ENCODE results near the gene SORBS1. TPM values are rescaled to one million over a fixed set of nuclear protein-coding genes. Genes with fewer than 3 reads are reported as not detected.

SORBS1 gene
- total RNA-seq, 1 donor from 2014 or later, result 116 TPM

DNA sequence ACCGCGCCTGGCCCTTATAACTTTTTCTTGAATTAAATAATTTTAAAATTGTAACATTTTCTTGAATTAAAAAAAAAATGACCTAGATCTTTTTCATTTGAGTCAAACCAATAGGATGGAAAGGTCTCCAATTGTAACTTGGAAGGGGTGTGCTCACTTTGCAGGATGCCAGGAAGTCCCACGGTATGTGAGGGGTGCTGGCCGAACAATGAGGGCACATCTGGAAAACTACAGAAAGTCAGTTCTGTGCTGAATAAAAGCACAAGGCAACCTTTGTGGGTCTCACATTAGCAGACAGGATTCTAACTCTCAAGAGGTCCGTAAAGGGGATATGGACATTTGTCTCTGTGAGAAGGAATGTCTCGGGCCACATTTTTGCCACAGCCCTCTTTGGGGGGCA is 217.6 kb downstream of the SORBS1 start:
- DNase-seq (ENCODE audit: extremely low spot score in 2 of 2), result no peak
- Histone ChIP-seq H3K9me3 (no peaks in the 10 kb centered on the region), H3K36me3 (no peaks in the 10 kb centered on the region), H3K27ac (no peak overlapping the region), H3K4me1 (peaks cover 8% of the 10 kb centered on the region), H3K4me3 (no peak overlapping the region), H3K27me3 (no peaks in the 10 kb centered on the region)
- intact Hi-C loops (cut with DNase I), result no loop called here
- TF ChIP-seq POLR2A (IDR thresholded peaks at IDR 0.05), result no peak
- TF ChIP-seq POLR2AphosphoS5 (IDR thresholded peaks at IDR 0.05; ENCODE audit: insufficient read depth in 1 of 2, low read depth in 1 of 2), result no peak
- TF ChIP-seq, protein P1, sequence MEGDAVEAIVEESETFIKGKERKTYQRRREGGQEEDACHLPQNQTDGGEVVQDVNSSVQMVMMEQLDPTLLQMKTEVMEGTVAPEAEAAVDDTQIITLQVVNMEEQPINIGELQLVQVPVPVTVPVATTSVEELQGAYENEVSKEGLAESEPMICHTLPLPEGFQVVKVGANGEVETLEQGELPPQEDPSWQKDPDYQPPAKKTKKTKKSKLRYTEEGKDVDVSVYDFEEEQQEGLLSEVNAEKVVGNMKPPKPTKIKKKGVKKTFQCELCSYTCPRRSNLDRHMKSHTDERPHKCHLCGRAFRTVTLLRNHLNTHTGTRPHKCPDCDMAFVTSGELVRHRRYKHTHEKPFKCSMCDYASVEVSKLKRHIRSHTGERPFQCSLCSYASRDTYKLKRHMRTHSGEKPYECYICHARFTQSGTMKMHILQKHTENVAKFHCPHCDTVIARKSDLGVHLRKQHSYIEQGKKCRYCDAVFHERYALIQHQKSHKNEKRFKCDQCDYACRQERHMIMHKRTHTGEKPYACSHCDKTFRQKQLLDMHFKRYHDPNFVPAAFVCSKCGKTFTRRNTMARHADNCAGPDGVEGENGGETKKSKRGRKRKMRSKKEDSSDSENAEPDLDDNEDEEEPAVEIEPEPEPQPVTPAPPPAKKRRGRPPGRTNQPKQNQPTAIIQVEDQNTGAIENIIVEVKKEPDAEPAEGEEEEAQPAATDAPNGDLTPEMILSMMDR (IDR thresholded peaks at IDR 0.05), result no peak

DNA sequence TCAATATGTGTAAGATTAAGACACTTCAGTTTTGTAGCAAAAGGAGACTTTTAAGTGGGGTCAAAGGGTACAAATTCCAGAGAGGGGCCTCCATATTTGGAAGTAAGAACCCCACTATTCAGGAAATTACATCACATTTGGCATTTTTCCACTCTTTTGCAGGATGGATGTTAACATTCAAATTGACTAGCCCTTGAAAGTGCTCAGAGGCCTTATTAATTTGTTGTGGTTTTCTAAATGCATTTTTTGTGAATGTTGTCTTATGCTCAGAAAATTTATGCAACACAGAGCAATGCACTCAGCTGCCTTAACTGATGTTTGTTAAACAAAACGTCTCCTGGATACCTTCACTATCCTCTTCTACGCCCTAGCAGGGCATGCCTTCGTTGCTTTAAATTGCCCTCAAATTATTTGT is 219.4 kb downstream of the SORBS1 start:
- H3K27ac ChIP-seq, result peak overlapping the region; percentile 51
- intact Hi-C loops (cut with DNase I), result no loop called here

DNA sequence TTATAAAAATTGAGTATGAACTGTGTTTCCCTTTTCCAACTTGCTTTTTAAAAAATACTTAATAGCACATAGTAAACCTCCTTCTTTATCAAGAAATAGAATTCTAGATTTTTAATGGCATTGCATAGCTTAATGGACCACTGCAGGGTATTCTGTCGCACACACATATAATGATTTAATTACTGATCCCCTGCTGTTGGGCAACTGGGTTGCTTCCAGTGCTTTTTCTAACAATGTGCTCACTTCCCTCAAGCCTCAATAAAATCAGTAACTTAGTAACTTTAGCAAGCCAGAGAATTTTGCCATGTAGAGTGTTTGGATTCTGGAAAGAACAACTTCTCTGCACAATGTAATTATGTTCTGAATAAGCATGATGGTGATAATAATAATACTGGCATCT is 221.3 kb downstream of the SORBS1 start:
- Histone ChIP-seq H3K27ac (no peak overlapping the region), H3K9me3 (no peaks in the 10 kb centered on the region), H3K27me3 (no peaks in the 10 kb centered on the region), H3K4me3 (no peak overlapping the region), H3K4me1 (peaks cover 18% of the 10 kb centered on the region), H3K36me3 (no peaks in the 10 kb centered on the region)
- TF ChIP-seq POLR2AphosphoS5 (IDR thresholded peaks at IDR 0.05; ENCODE audit: insufficient read depth in 1 of 2, low read depth in 1 of 2), result no peak
- no peak for TF ChIP-seq POLR2A (IDR thresholded peaks at IDR 0.05)
- TF ChIP-seq, protein P1 (IDR thresholded peaks at IDR 0.05), result no peak
- no peak for DNase-seq (ENCODE audit: extremely low spot score in 2 of 2)
- intact Hi-C loops (cut with DNase I), result no loop called here

More for the DNA sequence above, 219.4 kb downstream of the SORBS1 start:
- Histone ChIP-seq H3K9me3 (no peaks in the 10 kb centered on the region), H3K27me3 (no peaks in the 10 kb centered on the region), H3K4me3 (no peak overlapping the region), H3K36me3 (no peaks in the 10 kb centered on the region), H3K4me1 (peaks cover 8% of the 10 kb centered on the region)
- no peak for DNase-seq (ENCODE audit: extremely low spot score in 2 of 2)
- TF ChIP-seq, protein P1 (IDR thresholded peaks at IDR 0.05), result no peak
- no peak for TF ChIP-seq POLR2AphosphoS5 (IDR thresholded peaks at IDR 0.05; ENCODE audit: insufficient read depth in 1 of 2, low read depth in 1 of 2)
- TF ChIP-seq POLR2A (IDR thresholded peaks at IDR 0.05), result no peak

DNA sequence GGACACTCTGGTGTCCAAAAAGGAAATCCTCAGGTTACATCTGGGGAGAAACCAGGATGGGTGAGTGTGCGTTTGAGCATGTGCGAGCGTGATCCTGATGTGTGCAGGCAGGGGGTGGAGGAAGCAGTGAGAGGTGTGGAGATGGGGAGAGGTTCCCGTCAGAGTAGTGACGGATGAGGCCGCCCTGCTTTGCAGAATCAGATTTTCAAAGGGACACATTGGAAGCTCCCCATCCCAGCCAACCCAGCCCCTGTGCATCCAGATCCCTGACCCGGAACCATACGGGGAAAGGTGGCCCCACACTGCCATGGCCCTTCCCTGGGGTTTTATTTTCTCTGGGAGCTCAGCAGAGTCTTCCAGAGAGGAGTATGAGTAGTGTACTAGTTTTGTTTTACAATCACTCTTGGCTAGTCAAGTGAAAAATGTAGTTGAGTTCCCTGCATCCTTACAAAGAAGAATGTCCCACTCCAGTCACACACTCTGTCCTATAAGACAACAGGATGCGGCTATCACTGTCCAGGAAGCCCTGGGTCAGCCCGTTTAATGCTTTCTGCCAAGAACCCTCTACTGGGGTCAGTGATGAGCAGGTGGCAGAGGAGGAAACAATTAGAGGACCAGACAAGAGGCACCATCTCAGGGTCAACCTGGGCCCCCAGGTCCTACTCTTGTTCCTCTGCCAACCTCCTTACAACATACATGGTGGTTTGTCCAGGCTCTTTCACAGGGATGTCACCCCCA is 223.6 kb downstream of the SORBS1 start:
- no peaks in the 10 kb centered on the region for H3K9me3 ChIP-seq
- DNase-seq (ENCODE audit: extremely low spot score in 2 of 2), result no peak
- no peak for TF ChIP-seq POLR2A (IDR thresholded peaks at IDR 0.05)
- TF ChIP-seq POLR2AphosphoS5 (IDR thresholded peaks at IDR 0.05; ENCODE audit: insufficient read depth in 1 of 2, low read depth in 1 of 2), result no peak
- TF ChIP-seq, protein P1 (IDR thresholded peaks at IDR 0.05), result no peak
- peaks cover 27% of the 10 kb centered on the region for H3K4me1 ChIP-seq
- H3K4me3 ChIP-seq, result no peak overlapping the region
- no peaks in the 10 kb centered on the region for H3K36me3 ChIP-seq
- H3K27ac ChIP-seq, result no peak overlapping the region
- no peaks in the 10 kb centered on the region for H3K27me3 ChIP-seq
- intact Hi-C loops (cut with DNase I), result no loop called here

DNA sequence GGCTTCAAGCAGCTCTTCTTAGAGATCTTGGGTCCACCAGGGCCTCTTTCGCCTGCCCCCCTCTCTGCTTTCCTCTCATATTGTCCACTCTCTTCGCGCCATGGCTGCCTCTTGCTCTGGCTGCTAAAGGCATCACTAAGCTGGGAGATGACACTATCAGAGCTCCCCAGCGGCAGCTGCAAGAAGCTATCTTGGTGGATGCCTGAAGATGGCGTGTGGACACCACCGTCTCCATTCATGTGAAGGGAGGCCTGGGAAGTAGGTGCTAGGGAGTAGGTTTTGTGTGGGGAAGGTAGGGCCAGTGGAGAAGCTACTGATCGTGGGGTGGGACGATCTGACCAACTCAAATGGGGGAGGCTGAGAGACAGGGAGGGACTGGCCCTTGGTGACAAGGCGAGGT is 224.5 kb downstream of the SORBS1 start:
- no peaks in the 10 kb centered on the region for H3K27me3 ChIP-seq

More for the DNA sequence above, 224.5 kb downstream of the SORBS1 start:
- DNase-seq (ENCODE audit: extremely low spot score in 2 of 2), result no peak
- H3K27ac ChIP-seq, result peak overlapping the region; percentile 20
- no peaks in the 10 kb centered on the region for H3K9me3 ChIP-seq
- intact Hi-C loops (cut with DNase I), result no loop called here
- no peak overlapping the region for H3K4me3 ChIP-seq
- H3K36me3 ChIP-seq, result no peaks in the 10 kb centered on the region
- peaks cover 26% of the 10 kb centered on the region for H3K4me1 ChIP-seq
- TF ChIP-seq POLR2A (IDR thresholded peaks at IDR 0.05) (no peak), POLR2AphosphoS5 (IDR thresholded peaks at IDR 0.05; ENCODE audit: insufficient read depth in 1 of 2, low read depth in 1 of 2) (no peak)
- TF ChIP-seq, protein P1 (IDR thresholded peaks at IDR 0.05), result no peak
